Stimulated activated CD8-positive, alpha-beta memory T cell treated with anti-CD3 and anti-CD28 coated beads, Interleukin-7, amount 100 ng/mL, for 1 hour (primary cell): ENCODE results near the gene FAAP100.

Experiments used
- DNase-seq, 2 donors: peaks; one replicate each; pipeline ENCODE4 v3.0.0-alpha.2; 2020; ENCODE audit warnings: low read depth in 2 of 2

Gene FAAP100

GRCh38 chr17:81553616-81554181, 1.5 kb upstream of the FAAP100 start:
- no peak for DNase-seq

GRCh38 chr17:81553018-81553615, 964 bp upstream of the FAAP100 start:
- DNase-seq: peak; percentile 34 to 45

GRCh38 chr17:81551458-81552243, 502 bp downstream of the FAAP100 start:
- no peak for DNase-seq

- DNase-seq: no peak
Observed at GRCh38 chr17:81550830-81551457, 1.2 kb downstream of the FAAP100 start.

GRCh38 chr17:81550285-81550684, 1.9 kb downstream of the FAAP100 start:
- no peak for DNase-seq

- DNase-seq: no peak
Observed at GRCh38 chr17:81549826-81550225, 2.3 kb downstream of the FAAP100 start.

- DNase-seq: no peak
Observed at GRCh38 chr17:81549031-81549557, 3.1 kb downstream of the FAAP100 start.

GRCh38 chr17:81547614-81547982, 4.6 kb downstream of the FAAP100 start:
- DNase-seq: no peak

GRCh38 chr17:81546906-81547613, 5.1 kb downstream of the FAAP100 start:
- DNase-seq: no peak

GRCh38 chr17:81545160-81545949, 6.8 kb downstream of the FAAP100 start:
- DNase-seq: no peak

GRCh38 chr17:81544281-81544974, 7.7 kb downstream of the FAAP100 start:
- DNase-seq: no peak

- no peak for DNase-seq
Observed at GRCh38 chr17:81543756-81544155, 8.4 kb downstream of the FAAP100 start.

GRCh38 chr17:81543339-81543675, 8.8 kb downstream of the FAAP100 start:
- DNase-seq: no peak

- DNase-seq: no peak
Observed at GRCh38 chr17:81542431-81543338, 9.5 kb downstream of the FAAP100 start.

GRCh38 chr17:81541123-81541522, 11.0 kb downstream of the FAAP100 start:
- no peak for DNase-seq

- DNase-seq: no peak
Observed at GRCh38 chr17:81540676-81541027, 11.5 kb downstream of the FAAP100 start.

- no peak for DNase-seq
Observed at GRCh38 chr17:81539961-81540675, 12.0 kb downstream of the FAAP100 start.

GRCh38 chr17:81539571-81539900, 12.6 kb downstream of the FAAP100 start:
- no peak for DNase-seq
